Liver (tissue), 3 donors: ENCODE data around the gene DDAH2.

Source experiments
- CTCF ChIP-seq: fragments of 150-350 bp; IDR thresholded peaks from 2 replicates; pipeline ENCODE4 v1.5.1; 2017; ENCODE audit warnings: improper control_type of control experiment, low read depth, low read length; ENCODE audit not compliant: missing input control
- EGR1 ChIP-seq, 2 donors: IDR thresholded peaks; 2 replicates each; pipeline ENCODE4 v1.6.1; 2016 to 2018; ENCODE audit warnings: antibody characterized with exemption in 2 of 2, low read depth in 2 of 2
- NR2F2 ChIP-seq: IDR thresholded peaks from 2 replicates; pipeline ENCODE4 v1.6.1; 2016; ENCODE audit warnings: antibody characterized with exemption
- RAD21 ChIP-seq, 2 donors: IDR thresholded peaks; 2 replicates each; pipeline ENCODE4 v1.6.1; 2016; ENCODE audit warnings: antibody characterized with exemption in 2 of 2, mild to moderate bottlenecking in 2 of 2
- TAF1 ChIP-seq: conservative IDR thresholded peaks from 2 replicates; pipeline ENCODE4 v1.6.1; 2016; ENCODE audit warnings: antibody characterized with exemption, mild to moderate bottlenecking
- YY1 ChIP-seq: IDR thresholded peaks from 2 replicates; pipeline ENCODE4 v1.6.1; 2016; ENCODE audit warnings: antibody characterized with exemption, mild to moderate bottlenecking
- donor health status: healthy.
- donor health status: healthy.

GRCh38 chr6:31713465-31713864 lies 15.6 kb downstream of the DDAH2 start:
- TF ChIP-seq CTCF (no peak), RAD21 (IDR thresholded peaks at IDR 0.05) (no peak), TAF1 (no peak), YY1 (no peak), NR2F2 (no peak), EGR1 (IDR thresholded peaks at IDR 0.05; ENCODE audit: low read depth in 2 of 2) (no peak)
